ENCODE data around the gene MASP2.

The MASP2 gene

GRCh38 chr1:10989095-10989494, 57.9 kb downstream of the MASP2 start:
- no peak for DNase-seq (ENCODE audit: low read depth)

GRCh38 chr1:10987840-10988417, 59.1 kb downstream of the MASP2 start:
- DNase-seq (ENCODE audit: low read depth): no peak

GRCh38 chr1:10986525-10986890, 60.5 kb downstream of the MASP2 start:
- DNase-seq (ENCODE audit: low read depth): no peak

- no peak for DNase-seq (ENCODE audit: low read depth)
Measured at GRCh38 chr1:10980841-10981727, 66.0 kb downstream of the MASP2 start.

GRCh38 chr1:10980094-10980577, 66.9 kb downstream of the MASP2 start:
- DNase-seq (ENCODE audit: low read depth): no peak

GRCh38 chr1:10979483-10979920, 67.5 kb downstream of the MASP2 start:
- DNase-seq (ENCODE audit: low read depth): no peak

GRCh38 chr1:10978719-10979118, 68.3 kb downstream of the MASP2 start:
- no peak for DNase-seq (ENCODE audit: low read depth)
